Heart right ventricle (tissue), 16 donors: Measurements from ENCODE around the gene PLEKHM1. TPM values are rescaled to one million over a fixed set of nuclear protein-coding genes. Genes with fewer than 3 reads are reported as not detected.
A peak's percentile ranks its signal among the peaks of the same experiment; 100 is the strongest.

Experiments used
- ATAC-seq, 8 donors: fragments of 200-7000 bp; cut with Tn5 transposase; one replicate each; pipeline ENCODE4 v1.9.1; 2020; ENCODE audit warnings: mild to moderate bottlenecking in 8 of 8, moderate library complexity in 8 of 8, moderate number of reproducible peaks in 1 of 8
- DNase-seq, 2 donors: peaks; one replicate each; pipeline ENCODE4 v3.0.0-alpha.2; 2020
- H3K27ac ChIP-seq, 10 donors: fragments of 200-600 bp; sonication (generic) in 2 of 10; one replicate each; pipeline versions ENCODE4 v1.5.0 to v1.8.0; 2020 to 2022; ENCODE audit warnings: mild to moderate bottlenecking in 3 of 10
- H3K27me3 ChIP-seq, 7 donors: fragments of 200-600 bp; one replicate each; pipeline ENCODE4 v1.8.0; 2021 to 2022; ENCODE audit warnings: mild to moderate bottlenecking in 2 of 7
- H3K36me3 ChIP-seq, 9 donors: fragments of 200-600 bp; sonication (generic) in 1 of 9; one replicate each; pipeline versions ENCODE4 v1.5.0 to v1.8.0; 2020 to 2022; ENCODE audit warnings: mild to moderate bottlenecking in 2 of 9
- H3K4me1 ChIP-seq, 9 donors: fragments of 200-600 bp; sonication (generic) in 1 of 9; one replicate each; pipeline versions ENCODE4 v1.5.0 to v1.8.0; 2020 to 2022; ENCODE audit warnings: mild to moderate bottlenecking in 4 of 9
- H3K4me3 ChIP-seq, 10 donors: fragments of 200-600 bp; sonication (generic) in 2 of 10; one replicate each; pipeline versions ENCODE4 v1.5.0 to v1.8.0; 2020 to 2022; ENCODE audit warnings: mild to moderate bottlenecking in 7 of 10, moderate library complexity in 2 of 10
- H3K9me3 ChIP-seq, 11 donors: fragments of 200-600 bp in 10 of 11; sonication (generic) in 2 of 11; one replicate each; pipeline versions ENCODE4 v1.5.0 to v1.8.0; 2013 to 2022; ENCODE audit warnings: mild to moderate bottlenecking in 2 of 11, control low read depth in 1 of 11, moderate library complexity in 1 of 11
- WGBS, 2 donors: extraction: QIAGEN DNeasy Blood & Tissue Kit; methylation state at CpG; one replicate each; pipeline ENCODE4 v1.1.7; 2013; ENCODE audit warnings: inconsistent platforms in 1 of 2; 5-methylcytosine and 5-hydroxymethylcytosine counted together
- intact Hi-C, 10 donors: fragments of 100-400 bp; cut with DNase I; formaldehyde crosslinking; loops; one replicate each; pipeline versions ENCODE4 v1.11.1 to v1.14.2; 2022
- polyA plus RNA-seq, 2 donors: library from polyadenylated mRNA; stranded (reverse); fragments of 200-250 nt; gene quantifications; one replicate each; pipeline ENCODE4 v1.2.3, GENCODE V29; 2013
- total RNA-seq, 10 donors: library from RNA; stranded (reverse); fragmentation: NEBNext Ultra II Directional in 3 of 10; extraction: Animal tissue kit (Norgen Biotek cat#: 25700) in 3 of 10; gene quantifications; one replicate each; pipeline versions ENCODE4 v1.2.1 to v1.2.4, GENCODE V29; 2021 to 2023
- TF ChIP-seq, protein P1 (sequence below), 9 donors: fragments of 200-600 bp; sonication (generic) in 2 of 9; IDR thresholded peaks; one replicate each; pipeline versions ENCODE4 v1.5.0 to v1.8.0; 2021 to 2022; ENCODE audit warnings: antibody characterized with exemption in 9 of 9, mild to moderate bottlenecking in 5 of 9, moderate library complexity in 1 of 9
- donor health status: Arrhythmogenic right ventricular cardiomyopathy.
- donor health status: ischemic (EF 13 %, LVEDD 7.1; RV severe dilation, severe dysfunction).
- donor health status: healthy with polysubstance abuse.
- donor health status: DM: no; HTN: yes; CAD: no.
- donor health status: DM: no; HTN: no; CAD: no.
- donor health status: ischemic (EF 25% LVEDD 6.9; RV normal size, moderate dysfunction).
- donor health status: ischemic (EF 25% LVEDD 5.7; RV mildly dilated, moderate dysfunction).
- donor health status: healthy.
- donor health status: DM: yes; HTN: yes; CAD: no.
- donor health status: Ischemic cardiomyopathy.
- donor health status: ischemic (EF 35%, LVEDD 5.7; RV mildly dilated, moderate dysfunction).
- donor health status: nonischemic (EF 11% LVEDD 7.7; RV severe dilation, severe dysfunction).
- donor health status: DM: yes; HTN: yes; CAD: no.
- donor health status: PGD.
- donor health status: ischemic (EF 29% LVEDD 5.4; RV normal size, mild dysfunction).
- donor health status: nonischemic (EF 23%, LVEDD 6.1; RV moderate dilation, normal function).

Gene PLEKHM1
- total and polyA plus RNA-seq, 12 donors = 9.9 to 46.9 (median 25.6) TPM

DNA sequence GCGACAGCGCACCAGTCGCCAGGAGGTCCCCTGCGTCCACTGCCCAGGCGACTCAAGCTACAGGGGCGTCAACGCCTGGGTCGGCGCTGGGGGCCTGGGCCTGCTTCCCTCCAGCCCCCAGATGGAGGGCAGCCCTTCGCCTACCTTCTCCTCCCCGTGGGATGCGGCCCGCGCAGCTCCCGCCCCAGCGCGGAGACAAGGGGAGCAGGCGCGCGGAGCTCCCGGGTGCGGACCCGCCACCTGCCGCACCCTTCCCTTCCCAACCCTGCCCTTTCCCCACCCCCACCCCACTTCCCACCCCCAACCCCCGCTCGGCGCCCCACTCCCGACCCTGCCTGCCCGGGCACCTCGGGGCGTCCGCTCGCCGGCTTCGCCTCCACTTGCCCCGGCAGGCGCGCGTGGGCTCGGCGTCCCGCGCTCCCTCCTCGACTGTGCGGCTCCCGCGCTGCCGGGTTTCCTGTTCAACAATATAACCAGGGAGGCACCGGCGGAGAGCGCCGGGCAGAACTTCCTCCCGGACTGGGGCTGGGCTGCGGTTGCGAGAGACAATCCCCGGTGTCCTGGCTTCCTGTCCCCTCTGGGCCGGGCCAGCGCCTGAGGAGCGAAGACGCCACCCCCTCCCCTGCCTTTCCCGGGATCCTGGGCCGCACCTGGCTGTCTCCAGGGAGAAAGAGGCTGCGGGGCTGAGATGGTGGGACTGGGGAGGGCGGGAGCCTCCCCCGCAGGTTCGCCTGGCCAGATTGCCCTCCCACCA is 57.9 kb downstream of the PLEKHM1 start, which contains the start of gene ARHGAP27:
Gene ARHGAP27, minus strand, starts transcription at position 466 of the 754 bp plus-strand sequence. CDS start 2,591 bp downstream, outside the sequence.
- TF ChIP-seq, protein P1, sequence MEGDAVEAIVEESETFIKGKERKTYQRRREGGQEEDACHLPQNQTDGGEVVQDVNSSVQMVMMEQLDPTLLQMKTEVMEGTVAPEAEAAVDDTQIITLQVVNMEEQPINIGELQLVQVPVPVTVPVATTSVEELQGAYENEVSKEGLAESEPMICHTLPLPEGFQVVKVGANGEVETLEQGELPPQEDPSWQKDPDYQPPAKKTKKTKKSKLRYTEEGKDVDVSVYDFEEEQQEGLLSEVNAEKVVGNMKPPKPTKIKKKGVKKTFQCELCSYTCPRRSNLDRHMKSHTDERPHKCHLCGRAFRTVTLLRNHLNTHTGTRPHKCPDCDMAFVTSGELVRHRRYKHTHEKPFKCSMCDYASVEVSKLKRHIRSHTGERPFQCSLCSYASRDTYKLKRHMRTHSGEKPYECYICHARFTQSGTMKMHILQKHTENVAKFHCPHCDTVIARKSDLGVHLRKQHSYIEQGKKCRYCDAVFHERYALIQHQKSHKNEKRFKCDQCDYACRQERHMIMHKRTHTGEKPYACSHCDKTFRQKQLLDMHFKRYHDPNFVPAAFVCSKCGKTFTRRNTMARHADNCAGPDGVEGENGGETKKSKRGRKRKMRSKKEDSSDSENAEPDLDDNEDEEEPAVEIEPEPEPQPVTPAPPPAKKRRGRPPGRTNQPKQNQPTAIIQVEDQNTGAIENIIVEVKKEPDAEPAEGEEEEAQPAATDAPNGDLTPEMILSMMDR (IDR thresholded peaks at IDR 0.05) = no peak
- Histone ChIP-seq H3K27me3 (peaks cover 12 to 31% (median 27%) of the 10 kb centered on the region in 7 donors), H3K4me1 (peaks cover 20 to 56% (median 46%) of the 10 kb centered on the region in 9 donors), H3K9me3 (no peaks in the 10 kb centered on the region), H3K4me3 (peak within 1 kb of the TSS; percentile 44 to 77 (median 64)), H3K27ac (peak within 1 kb of the TSS; percentile 41 to 94 (median 90)), H3K36me3 (peaks cover 0 to 32% (median 18%) of the 10 kb centered on the region in 9 donors)
- WGBS, 2 donors = 3 to 5% methylated on average over 43 to 62 of the region's 66 CpGs
- ATAC-seq (peak; percentile 60 to 80 (median 69)), DNase-seq (peak; percentile 77)
- intact Hi-C loops = no loop called here

DNA sequence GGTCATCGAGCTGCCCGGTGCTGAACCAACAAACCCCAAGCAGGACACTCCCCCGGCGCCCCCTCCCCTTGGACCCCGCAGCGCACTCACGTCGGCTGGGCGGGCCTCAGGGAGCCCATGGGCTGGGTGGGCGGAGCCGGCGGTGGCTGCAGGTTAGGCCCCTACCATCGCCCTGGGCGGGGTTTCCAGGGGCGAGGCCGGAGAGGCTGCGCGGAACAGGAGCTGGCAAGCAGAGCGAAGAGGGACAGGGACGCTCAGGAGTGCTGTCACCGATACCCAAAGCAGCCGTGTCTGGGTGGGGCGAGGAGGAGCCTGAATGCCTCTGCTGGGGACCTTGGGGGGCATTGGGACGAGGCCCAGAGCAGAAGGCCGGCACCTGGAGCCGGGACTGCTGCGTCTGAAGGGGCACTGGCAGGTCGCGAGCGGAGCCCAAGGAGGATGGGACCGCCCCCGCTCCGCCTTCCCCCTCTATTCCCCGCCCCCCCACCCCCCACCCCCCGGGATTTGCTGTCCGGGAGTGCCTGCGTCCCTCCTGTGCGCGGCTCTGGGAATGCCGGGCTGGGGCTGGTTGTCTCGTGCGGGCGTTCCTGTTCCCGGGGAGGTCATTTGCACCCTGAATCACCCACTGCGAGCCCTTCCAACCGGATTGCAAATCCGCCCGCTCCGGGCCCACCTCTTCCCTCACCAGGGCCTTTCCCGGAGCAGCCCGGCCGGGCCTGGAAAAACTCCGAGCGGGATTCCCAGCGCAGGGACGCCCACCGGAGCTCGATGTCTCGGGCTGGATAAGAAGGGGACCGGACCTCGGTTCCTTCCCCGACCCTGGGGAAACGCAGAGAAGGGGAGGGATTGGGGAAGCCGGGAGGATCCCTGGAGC is 58.8 kb downstream of the PLEKHM1 start:
- H3K4me1 ChIP-seq = peaks cover 20 to 57% (median 46%) of the 10 kb centered on the region in 9 donors
- peak; percentile 35 to 67 (median 54) for ATAC-seq
- H3K27ac ChIP-seq = peak overlapping the region; percentile 41 to 94 (median 90)
- DNase-seq = peak; percentile 46 to 68
- no peaks in the 10 kb centered on the region for H3K9me3 ChIP-seq
- TF ChIP-seq, protein P1 (IDR thresholded peaks at IDR 0.05) = no peak
- H3K36me3 ChIP-seq = peaks cover 0 to 30% (median 10%) of the 10 kb centered on the region in 9 donors
- H3K4me3 ChIP-seq = peak overlapping the region; percentile 44 to 77 (median 64)
- 0 to 1% methylated on average over 59 to 64 of the region's 64 CpGs for WGBS, 2 donors
- H3K27me3 ChIP-seq = peaks cover 12 to 31% (median 27%) of the 10 kb centered on the region in 7 donors
- intact Hi-C loops = no loop called here

DNA sequence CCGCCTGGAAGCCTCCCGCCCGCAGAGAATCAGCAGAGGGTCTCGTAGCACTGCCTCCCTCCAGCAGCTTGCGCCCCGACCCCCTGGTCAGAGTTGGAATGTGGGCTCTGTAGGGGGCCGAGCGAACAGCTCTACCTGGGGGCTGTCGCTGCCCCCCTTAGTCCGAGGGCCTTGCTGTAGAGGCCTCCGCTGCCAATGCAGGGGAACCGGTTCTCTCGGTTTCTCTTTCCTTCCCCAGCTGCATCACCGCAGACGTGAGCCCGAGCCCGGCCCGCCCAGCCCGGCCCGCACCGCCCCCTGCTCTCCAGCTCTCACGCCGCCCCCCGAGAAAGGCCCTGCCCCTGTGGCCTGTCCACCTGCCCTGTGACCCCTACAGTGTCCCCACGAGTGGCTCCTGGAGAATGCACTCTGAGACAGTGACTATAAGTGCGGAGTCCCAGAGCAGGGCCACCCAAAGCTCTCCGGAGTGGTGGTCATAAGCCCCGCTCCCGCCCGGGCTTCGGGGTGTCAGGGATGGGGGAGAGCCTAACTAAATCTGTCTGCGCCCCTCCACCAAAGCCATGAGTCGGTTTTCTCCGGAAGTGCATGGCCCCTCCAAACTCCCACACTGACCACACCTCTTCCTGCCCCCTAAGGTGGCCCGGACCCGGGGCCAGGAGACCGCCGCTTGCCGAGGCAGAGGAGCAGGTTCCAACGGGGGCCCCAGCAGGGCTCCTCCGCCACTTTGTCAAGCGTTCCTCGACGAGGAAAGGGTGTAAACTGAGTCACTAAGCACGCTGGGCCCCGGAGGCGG is 59.6 kb downstream of the PLEKHM1 start:
- H3K36me3 ChIP-seq = peaks cover 0 to 22% (median 2%) of the 10 kb centered on the region in 9 donors
- H3K27ac ChIP-seq = peak overlapping the region in 8 of 10 donors; percentile 84 to 94 (median 92)
- H3K27me3 ChIP-seq = peaks cover 12 to 31% (median 27%) of the 10 kb centered on the region in 7 donors
- no peaks in the 10 kb centered on the region for H3K9me3 ChIP-seq
- ATAC-seq = peak in 1 of 8 donors; percentile 3
- H3K4me1 ChIP-seq = peaks cover 20 to 65% (median 50%) of the 10 kb centered on the region in 9 donors
- peak overlapping the region; percentile 44 to 77 (median 64) for H3K4me3 ChIP-seq
- no peak for DNase-seq
- TF ChIP-seq, protein P1 (IDR thresholded peaks at IDR 0.05) = no peak
- 14 to 25% methylated on average over 44 to 47 of the region's 47 CpGs for WGBS, 2 donors
- intact Hi-C loops = no loop called here
